H1 (cell line): ENCODE measurements around the gene COL4A3. TPM values are rescaled to one million over a fixed set of nuclear protein-coding genes. Genes with fewer than 3 reads are reported as not detected.

ENCODE experiments used
- CBX5 ChIP-seq: fragments of 300-800, 300-1000 bp; sonication (generic); IDR thresholded peaks from 2 replicates; pipeline ENCODE4 v1.7.1; 2016; ENCODE audit warnings: antibody characterized with exemption, low read length, low read depth
- CREB1 ChIP-seq: IDR thresholded peaks from 2 replicates; pipeline ENCODE4 v1.6.1; 2012; ENCODE audit warnings: inconsistent platforms
- polyA plus RNA-seq, 7 experiments: library from polyadenylated mRNA; depleted of rRNA in 3 of 7; stranded (reverse) in 5 of 7; unstranded in 2 of 7; fragments of >200 nt in 5 of 7; fragments of 200-250 nt in 2 of 7; gene quantifications; 1 replicate in 5 of 7; 2 replicates in 1 of 7; 4 replicates in 1 of 7; pipeline versions ENCODE4 v1.2.1 to v1.2.3, GENCODE V29; 2011 to 2013; ENCODE audit warnings: missing spikeins in 2 of 7, mixed read lengths in 2 of 7
- total RNA-seq: library from RNA; stranded (reverse); fragmentation: NEBNext Ultra II Directional; extraction: Animal tissue kit (Norgen Biotek cat#: 25700); gene quantifications from 2 replicates; pipeline ENCODE4 v1.2.1, GENCODE V29; 2021

The COL4A3 gene
- total and polyA plus RNA-seq, 2 of the 8 experiments (the other 6 are each of a cell fraction or from before 2014, with no cell fraction given) = 0.12 to 0.17 TPM

DNA sequence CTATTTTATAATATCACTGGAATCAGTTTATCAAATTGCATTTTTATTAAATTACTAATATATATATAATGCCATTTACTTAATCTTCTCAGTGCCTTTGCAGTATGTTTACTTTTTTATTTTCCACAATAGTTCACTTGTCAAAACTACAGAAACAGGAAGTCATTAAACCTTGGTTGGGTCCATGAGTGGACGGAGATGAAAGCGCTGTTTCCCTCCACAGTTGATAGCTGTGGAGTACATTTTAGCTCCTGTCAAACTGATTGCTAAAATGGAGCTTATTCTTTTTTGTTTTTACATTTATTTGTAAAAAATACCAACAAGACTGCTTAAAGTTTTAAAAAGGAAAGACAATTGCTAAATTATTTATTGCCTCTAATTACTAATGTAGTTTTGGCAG, 179.8 kb downstream of the COL4A3 start (continued):
- no peak for TF ChIP-seq CBX5
- no peak for TF ChIP-seq CREB1
